Body of pancreas (tissue), 4 donors: Measurements from ENCODE around the gene ZBBX. TPM values are rescaled to one million over a fixed set of nuclear protein-coding genes. Genes with fewer than 3 reads are reported as not detected.

Experiments
- ATAC-seq: fragments of 150-250 bp; one replicate; pipeline ENCODE4 v1.9.1; 2016
- DNase-seq, 4 donors: peaks; one replicate each; pipeline ENCODE4 v3.0.0-alpha.2; 2019
- H3K27ac ChIP-seq, 4 donors: fragments of 200-600 bp; sonication (generic); 1 replicate in 3 of 4; 2 replicates in 1 of 4; pipeline versions ENCODE4 v1.5.1 to v1.6.1; 2016 to 2019; ENCODE audit warnings: mild to moderate bottlenecking in 1 of 4, mixed read lengths in 1 of 4, moderate library complexity in 1 of 4
- H3K27me3 ChIP-seq, 2 donors: fragments of 200-600 bp; sonication (generic); one replicate each; pipeline ENCODE4 v1.6.0; 2016; ENCODE audit warnings: mild to moderate bottlenecking in 1 of 2
- H3K36me3 ChIP-seq, 2 donors: fragments of 200-600 bp; sonication (generic); replicated peaks in 1 of 2; 2 replicates each; pipeline ENCODE4 v1.5.1; 2016; ENCODE audit warnings: low read depth in 2 of 2; ENCODE audit not compliant: insufficient read depth in 1 of 2
- H3K4me1 ChIP-seq: fragments of 200-600 bp; sonication (generic); one replicate; pipeline ENCODE4 v1.6.0; 2016
- H3K4me3 ChIP-seq, 2 donors: fragments of 200-600 bp; sonication (generic); 1 replicate in 1 of 2; 2 replicates in 1 of 2; pipeline ENCODE4 v1.5.1; 2016 to 2019
- H3K9me3 ChIP-seq, 3 donors: fragments of 200-600 bp; sonication (generic); 1 replicate in 2 of 3; 2 replicates in 1 of 3; pipeline ENCODE4 v1.5.1; 2016
- CTCF ChIP-seq, 7 experiments: fragments of 450-650 bp in 4 of 7; fragments of 200-600 bp in 3 of 7; sonication (generic) in 3 of 7; IDR thresholded peaks; one replicate each; pipeline ENCODE4 v1.5.1; 2016 to 2019; ENCODE audit warnings: antibody characterized with exemption in 7 of 7
- POLR2A ChIP-seq, 3 donors: fragments of 450-650 bp; IDR thresholded peaks; one replicate each; pipeline ENCODE4 v1.6.1; 2016; ENCODE audit warnings: antibody characterized with exemption in 3 of 3, mild to moderate bottlenecking in 2 of 3
- WGBS, 2 donors: methylation state at CpG; one replicate each; pipeline ENCODE4 v1.1.5; 2017; 5-methylcytosine and 5-hydroxymethylcytosine counted together
- intact Hi-C: fragments of 100-400 bp; cut with DNase I; formaldehyde crosslinking; loops from one replicate; pipeline ENCODE4 v1.15.1; 2023
- total RNA-seq, 2 donors: library from RNA; depleted of rRNA; stranded (reverse); fragments of >200 nt; gene quantifications; one replicate each; pipeline ENCODE4 v1.1.0, GENCODE V29; 2016

Gene ZBBX
- total RNA-seq, 2 donors from 2014 or later: 0.26 TPM; not detected in 1

- no peak for TF ChIP-seq POLR2A (IDR thresholded peaks at IDR 0.05)
- H3K36me3 ChIP-seq: no peaks in the 10 kb centered on the region
- no peaks in the 10 kb centered on the region for H3K4me1 ChIP-seq
- no peak overlapping the region for H3K27ac ChIP-seq
- DNase-seq (no peak), ATAC-seq (no peak)
- H3K27me3 ChIP-seq: no peaks in the 10 kb centered on the region
- 80 to 81% methylated on average over 3 of the region's 3 CpGs for WGBS, 2 donors
- no peak overlapping the region for H3K4me3 ChIP-seq
- intact Hi-C loops: no loop called here
- H3K9me3 ChIP-seq: no peaks in the 10 kb centered on the region
Observed at GRCh38 chr3:167372138-167372537, 8.0 kb downstream of the ZBBX start.

- no peak overlapping the region for H3K4me3 ChIP-seq
- TF ChIP-seq CTCF (IDR thresholded peaks at IDR 0.05) (no peak), POLR2A (IDR thresholded peaks at IDR 0.05) (no peak)
- DNase-seq (no peak), ATAC-seq (no peak)
- intact Hi-C loops: no loop called here
- H3K36me3 ChIP-seq: no peaks in the 10 kb centered on the region
- H3K27ac ChIP-seq: no peak overlapping the region
- WGBS, 2 donors: 83 to 91% methylated on average over 1 of the region's 1 CpG
- no peaks in the 10 kb centered on the region for H3K27me3 ChIP-seq
- no peaks in the 10 kb centered on the region for H3K4me1 ChIP-seq
- no peaks in the 10 kb centered on the region for H3K9me3 ChIP-seq
Observed at GRCh38 chr3:167361948-167362347, 18.1 kb downstream of the ZBBX start.

GRCh38 chr3:167361306-167361705, 18.8 kb downstream of the ZBBX start:
- WGBS, 2 donors: 63 to 66% methylated on average over 1 of the region's 1 CpG
- H3K9me3 ChIP-seq: no peaks in the 10 kb centered on the region
- H3K4me1 ChIP-seq: no peaks in the 10 kb centered on the region
- TF ChIP-seq CTCF (IDR thresholded peaks at IDR 0.05) (no peak), POLR2A (IDR thresholded peaks at IDR 0.05) (no peak)
- no peak overlapping the region for H3K27ac ChIP-seq
- H3K27me3 ChIP-seq: no peaks in the 10 kb centered on the region
- H3K4me3 ChIP-seq: no peak overlapping the region
- no peaks in the 10 kb centered on the region for H3K36me3 ChIP-seq
- no peak for DNase-seq
- ATAC-seq: no peak
- intact Hi-C loops: no loop called here

GRCh38 chr3:167355446-167355845, 24.7 kb downstream of the ZBBX start:
- no peak for ATAC-seq
- no peak for TF ChIP-seq POLR2A (IDR thresholded peaks at IDR 0.05)
- no peak for TF ChIP-seq CTCF (IDR thresholded peaks at IDR 0.05)

GRCh38 chr3:167354751-167355150, 25.3 kb downstream of the ZBBX start:
- no peaks in the 10 kb centered on the region for H3K27me3 ChIP-seq
- ATAC-seq (no peak), DNase-seq (no peak)
- no peak for TF ChIP-seq CTCF (IDR thresholded peaks at IDR 0.05)
- TF ChIP-seq POLR2A (IDR thresholded peaks at IDR 0.05): no peak
- H3K4me3 ChIP-seq: no peak overlapping the region
- WGBS, 2 donors: 43 to 51% methylated on average over 1 of the region's 1 CpG
- no peaks in the 10 kb centered on the region for H3K36me3 ChIP-seq
- H3K9me3 ChIP-seq: no peaks in the 10 kb centered on the region
- intact Hi-C loops: no loop called here
- H3K4me1 ChIP-seq: no peaks in the 10 kb centered on the region
- H3K27ac ChIP-seq: no peak overlapping the region

More at GRCh38 chr3:167355446-167355845, 24.7 kb downstream of the ZBBX start:
- H3K27ac ChIP-seq: no peak overlapping the region
- intact Hi-C loops: no loop called here
- no peaks in the 10 kb centered on the region for H3K27me3 ChIP-seq
- DNase-seq: no peak
- no peaks in the 10 kb centered on the region for H3K9me3 ChIP-seq
- no peaks in the 10 kb centered on the region for H3K4me1 ChIP-seq
- H3K4me3 ChIP-seq: no peak overlapping the region
- H3K36me3 ChIP-seq: no peaks in the 10 kb centered on the region
